GM21825 (cell line): ENCODE data around the gene UMOD.

Experiments used
- ATAC-seq: cut with Tn5 transposase; IDR thresholded peaks from one replicate; pipeline ENCODE4 v1.9.1; 2021; ENCODE audit warnings: mild to moderate bottlenecking, moderate library complexity; ENCODE audit not compliant: unreplicated experiment

Gene UMOD

DNA sequence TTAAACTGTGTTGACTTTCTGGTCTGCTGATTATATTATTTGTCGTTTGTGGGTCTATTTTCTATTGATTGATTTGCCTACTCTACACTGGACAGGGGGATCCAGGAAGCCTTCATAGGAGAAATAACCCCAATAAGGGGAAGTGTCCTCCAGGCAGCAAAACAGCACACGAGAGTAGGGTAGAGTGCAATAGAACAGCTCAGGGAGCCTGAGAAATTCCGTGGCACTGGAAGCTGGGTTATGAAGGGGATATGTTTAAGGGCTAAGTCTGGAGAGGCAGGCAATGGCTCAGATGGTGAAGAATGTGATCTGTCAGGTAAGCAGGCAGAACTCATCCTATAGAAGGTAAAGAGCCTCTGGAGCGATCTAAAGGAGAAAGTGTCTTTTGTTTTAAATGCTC, 46.1 kb downstream of the UMOD start:
- no peak for ATAC-seq

DNA sequence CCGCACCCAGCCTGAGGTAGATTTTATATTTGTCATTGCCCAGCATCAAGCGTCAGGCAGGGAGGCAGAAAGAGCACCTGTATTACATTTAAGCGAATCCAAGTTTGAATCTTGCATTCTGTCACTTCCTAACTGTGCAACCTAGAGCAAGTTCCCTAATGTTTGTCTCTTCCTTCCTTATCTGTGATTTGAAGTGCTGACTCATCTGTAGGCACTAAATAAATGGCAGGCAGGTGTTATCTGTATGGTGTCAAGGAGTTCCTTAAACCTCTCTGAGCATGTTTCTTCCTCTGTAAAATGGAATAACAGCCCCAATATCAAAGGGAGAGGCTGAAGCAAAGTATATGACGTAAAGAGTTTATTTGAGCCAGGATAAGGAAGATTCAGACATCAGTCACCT, 49.5 kb downstream of the UMOD start:
- ATAC-seq: no peak

DNA sequence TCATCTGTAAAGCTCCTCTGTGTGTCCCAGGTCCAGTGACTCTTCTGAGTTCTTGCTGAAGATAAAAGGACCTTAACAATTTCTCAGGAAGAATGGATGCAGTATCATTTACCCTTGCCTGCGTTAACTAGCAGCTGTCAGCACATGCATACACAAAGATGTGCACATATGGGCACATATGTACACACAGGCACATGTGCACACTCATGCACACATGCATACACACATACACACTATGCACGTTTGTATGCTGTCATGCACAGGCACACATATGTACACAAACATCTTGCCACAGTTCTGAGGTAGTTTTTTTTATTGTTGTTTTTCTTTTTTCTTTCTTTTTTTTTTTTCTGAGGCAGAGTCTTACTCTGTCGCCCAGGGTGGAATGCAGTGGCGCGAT, 50.1 kb downstream of the UMOD start:
- no peak for ATAC-seq

DNA sequence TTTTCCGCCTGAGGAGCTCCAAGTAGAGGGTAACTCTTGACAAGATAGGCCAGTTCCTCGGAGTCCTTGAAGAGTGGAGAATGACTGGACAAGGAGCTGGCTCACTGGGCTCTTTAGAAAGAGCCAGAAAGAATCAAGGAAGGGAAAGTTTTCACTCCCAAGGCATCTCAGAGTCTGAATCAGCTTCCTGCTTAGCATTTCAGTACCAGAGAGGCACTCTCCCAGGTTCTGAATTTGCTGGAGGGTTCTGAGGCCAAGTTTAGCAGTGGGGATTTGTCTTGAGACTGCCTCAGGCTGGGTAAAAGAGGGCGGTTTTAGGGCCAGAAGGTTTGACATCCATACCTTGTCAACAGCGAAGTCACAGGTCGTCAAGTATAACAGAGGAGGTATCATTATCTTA, 50.7 kb downstream of the UMOD start:
- ATAC-seq: no peak

DNA sequence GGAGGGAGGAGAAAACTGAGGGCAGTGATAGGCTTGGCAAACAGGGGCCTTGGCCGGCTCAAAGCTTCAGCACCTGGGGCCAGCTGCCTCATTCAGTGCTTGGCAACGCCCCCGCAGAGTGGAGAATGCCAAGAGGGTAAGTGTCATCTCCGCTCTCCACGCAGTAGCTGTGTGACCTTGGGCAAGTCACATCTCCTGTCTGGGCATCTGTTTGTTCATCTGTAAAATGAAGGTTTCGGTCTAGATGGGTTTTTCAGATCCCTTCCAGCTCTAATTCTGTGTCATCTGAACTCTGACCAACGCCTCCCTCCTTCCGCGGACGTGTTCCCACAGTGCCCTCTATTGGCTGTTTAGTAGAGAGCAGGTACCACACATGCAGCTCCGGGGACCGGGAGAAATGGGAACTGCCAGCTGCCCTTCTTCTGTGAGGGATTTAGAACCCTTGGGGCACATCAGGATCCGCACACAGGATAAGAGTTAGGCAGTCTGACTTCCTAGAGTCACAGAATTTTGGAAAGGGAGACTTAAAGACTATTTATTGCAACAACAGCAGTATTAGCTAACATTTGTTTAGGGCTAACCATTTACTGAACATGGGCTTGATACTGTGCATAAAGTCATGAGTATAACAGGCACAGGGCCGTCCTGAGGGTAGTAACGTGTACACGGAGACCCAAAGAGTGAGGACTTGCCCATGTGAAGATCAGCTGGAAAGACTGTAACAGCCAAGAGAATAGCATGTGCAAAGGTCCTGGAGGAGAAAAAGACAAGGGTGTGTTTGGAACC, 52.0 kb downstream of the UMOD start:
- no peak for ATAC-seq

DNA sequence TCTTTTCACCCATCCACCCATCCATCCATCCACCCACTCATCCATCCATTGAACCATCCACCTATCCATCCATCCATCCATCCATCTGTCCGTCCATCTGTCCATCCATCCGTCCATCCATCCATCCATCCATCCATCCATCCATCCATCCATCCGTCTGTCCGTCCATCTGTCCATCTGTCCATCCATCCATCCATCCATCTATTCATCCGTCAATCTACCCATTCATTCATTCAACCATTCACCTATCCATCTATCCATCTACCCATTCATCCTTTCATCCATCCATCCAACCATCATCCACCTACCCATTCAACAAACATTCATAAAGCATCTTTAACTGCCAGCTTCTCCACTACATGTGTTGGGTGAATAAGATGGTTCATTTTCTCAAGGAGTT, 54.1 kb downstream of the UMOD start:
- no peak for ATAC-seq

DNA sequence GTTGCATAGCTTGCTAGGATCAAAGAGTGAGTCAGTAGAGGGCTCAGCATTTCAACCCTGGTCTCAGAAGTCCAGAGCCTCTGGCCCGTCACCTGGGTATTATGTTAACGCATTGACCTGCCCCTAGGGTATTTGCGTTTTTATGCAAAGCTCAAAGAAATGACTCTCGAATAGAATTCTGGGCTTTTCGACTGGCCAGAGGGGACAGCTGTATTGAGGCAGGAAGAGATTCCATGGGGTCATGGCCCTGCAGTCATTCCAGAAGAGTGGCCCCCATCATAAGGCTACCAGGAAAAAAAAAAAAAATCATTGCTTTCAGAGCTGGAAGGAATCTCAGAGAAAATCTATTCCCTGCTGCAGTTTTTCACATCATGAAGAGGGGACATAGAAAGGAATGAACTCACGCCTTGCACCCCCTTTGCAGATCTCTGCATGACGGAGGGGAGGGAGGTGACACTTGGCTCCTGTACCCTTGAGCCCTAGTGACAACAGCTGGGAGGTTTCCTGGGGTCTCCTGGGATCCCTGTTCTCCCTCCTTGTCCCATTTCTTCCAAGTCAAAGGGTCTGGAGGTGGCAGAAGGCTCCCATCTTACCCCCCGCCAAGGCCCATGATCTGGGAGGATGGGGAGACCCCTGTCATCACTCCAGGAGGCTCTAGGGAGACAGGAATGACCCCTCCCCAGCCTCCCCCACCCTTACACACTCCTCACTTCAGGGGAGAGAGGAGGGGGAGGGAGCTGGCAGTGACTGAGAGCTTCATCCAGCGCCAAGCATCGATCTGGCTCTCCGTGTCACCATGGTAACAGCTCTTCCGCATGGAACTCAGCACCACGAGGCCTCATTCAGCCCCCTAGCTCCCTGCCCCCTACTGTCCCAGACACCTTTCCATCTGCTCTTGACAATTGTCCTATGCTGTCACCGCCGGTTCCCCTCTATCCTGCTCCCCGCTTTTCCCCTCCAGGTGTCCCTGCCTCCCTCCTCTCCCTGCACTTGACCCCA, 61.0 kb downstream of the UMOD start:
- ATAC-seq: no peak

DNA sequence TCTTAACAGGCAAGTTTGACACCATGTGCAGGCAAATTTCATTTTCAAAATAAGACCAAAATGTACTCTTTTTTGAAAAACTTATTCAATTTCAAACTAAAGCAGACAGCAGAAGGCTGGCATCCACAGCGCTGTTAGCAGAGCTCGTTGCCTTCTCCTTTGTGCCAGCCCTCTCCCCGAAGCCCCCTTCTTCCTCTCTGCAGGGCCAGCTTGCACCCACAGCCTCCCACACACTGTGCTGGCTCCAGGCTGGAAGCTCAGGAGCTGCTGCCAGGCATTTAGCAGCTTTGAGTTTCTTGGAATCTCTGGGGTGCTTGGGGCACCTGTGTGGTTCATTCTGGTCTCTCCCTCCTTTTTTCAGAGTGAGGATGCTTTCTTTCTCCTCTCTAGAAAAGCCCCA, 62.9 kb downstream of the UMOD start:
- ATAC-seq: no peak

DNA sequence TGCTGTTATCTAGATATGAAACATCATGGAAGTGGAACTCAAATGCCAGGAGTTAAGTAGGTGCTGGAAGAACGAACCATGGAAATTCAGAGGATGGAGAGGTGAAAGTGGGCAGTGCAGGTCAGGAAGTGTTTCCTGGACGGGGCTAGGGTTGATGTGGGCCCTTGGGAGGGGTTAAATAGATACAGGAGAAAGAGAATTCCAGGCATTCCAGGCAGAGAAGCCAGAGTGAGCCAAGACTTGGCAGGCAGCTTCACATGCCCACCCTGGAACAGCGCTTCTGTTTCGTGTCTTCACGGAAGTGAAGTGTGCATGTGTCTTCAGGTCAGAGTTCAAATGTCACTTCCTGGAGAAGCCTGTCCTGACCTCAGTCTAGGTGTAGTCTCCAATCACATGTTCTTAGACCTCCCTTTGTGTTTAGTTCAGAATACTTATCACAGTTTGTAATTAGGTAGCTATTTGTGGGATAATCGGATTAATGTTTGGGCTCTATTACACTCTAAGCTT, 66.5 kb downstream of the UMOD start:
- no peak for ATAC-seq
